ENCODE results near the gene MAP3K12. TPM values are rescaled to one million over a fixed set of nuclear protein-coding genes. Genes with fewer than 3 reads are reported as not detected.

MAP3K12 gene
- total and polyA plus RNA-seq, 2 of the 13 experiments (the other 11 are each of a cell fraction or from before 2014, with no cell fraction given) = 0.20 to 1.1 TPM

- TF ChIP-seq ZNF292 (CRISPR knock-in tag; IDR thresholded peaks at IDR 0.05; ENCODE audit: borderline replicate concordance, low read depth) (no peak), TOE1 (CRISPR knock-in tag; IDR thresholded peaks at IDR 0.05) (no peak), NAIF1 (CRISPR knock-in tag; IDR thresholded peaks at IDR 0.05; ENCODE audit: borderline replicate concordance) (no peak), ZKSCAN5 (CRISPR knock-in tag; IDR thresholded peaks at IDR 0.05) (no peak), NFE2L1 (CRISPR knock-in tag; IDR thresholded peaks at IDR 0.05; ENCODE audit: borderline replicate concordance) (no peak)
Measured at GRCh38 chr12:53523131-53523530, 23.9 kb upstream of the MAP3K12 start (continued).

GRCh38 chr12:53518381-53518780, 19.1 kb upstream of the MAP3K12 start:
- 96% methylated on average over 5 of the region's 5 CpGs for WGBS (ENCODE audit: low lambda C conversion rate)
- no peaks in the 10 kb centered on the region for H4K20me1 ChIP-seq (ENCODE audit: insufficient read depth, low read length)
- peaks cover 20 to 74% of the 10 kb centered on the region in 2 experiments for H3K36me3 ChIP-seq (replicated peaks in 1 of 2; ENCODE audit: control insufficient read depth in 1 of 2, insufficient read depth in 2 of 2, low read length in 2 of 2)
- BruUV-seq (replicated peaks) = no TSS peak
- no peak overlapping the region for H3K27ac ChIP-seq (ENCODE audit: extremely low read length, insufficient read depth, low read length)
- H3K9me3 ChIP-seq (ENCODE audit: low read length) = no peaks in the 10 kb centered on the region
- ChIA-PET CTCF (ENCODE audit: low intra/inter-chr PET ratio, low total read pairs) (no interaction called here), POLR2A (interaction anchor here (0.9 kb wide), 1 partner anchor 17 kb away, joined by 5 read pairs; the partner anchor contains the start of gene TARBP2)
- no peaks in the 10 kb centered on the region for H3K79me2 ChIP-seq (ENCODE audit: insufficient read depth, low read length)
- TF ChIP-seq ZNF710 (CRISPR knock-in tag; IDR thresholded peaks at IDR 0.05; ENCODE audit: borderline replicate concordance) (no peak), TMF1 (CRISPR knock-in tag; IDR thresholded peaks at IDR 0.05; ENCODE audit: low read depth) (no peak), ZNF792 (CRISPR knock-in tag; IDR thresholded peaks at IDR 0.05) (no peak), BCL6 (CRISPR knock-in tag; IDR thresholded peaks at IDR 0.05) (no peak)
- no peaks in the 10 kb centered on the region for H3K4me1 ChIP-seq (ENCODE audit: insufficient read depth, low read length)
- no peak overlapping the region for H3K4me3 ChIP-seq (replicated peaks in 1 of 3; ENCODE audit: insufficient read depth in 1 of 3, low read depth in 2 of 3, low read length in 3 of 3)
- ATAC-seq (no peak), FAIRE-seq (no peak), DNase-seq (ENCODE audit: low spot score) (no peak)
- intact Hi-C loops (cut with micrococcal nuclease; ENCODE audit: unreplicated experiment) (no loop called here), in situ Hi-C loops (cut with HindIII; ENCODE audit: extremely low pct_ligation_motif_present, low pct_unique_long_range_greater_than_20kb) (no loop called here)
- H3K9ac ChIP-seq (ENCODE audit: insufficient read depth, low read depth, low read length) = no peak overlapping the region
- no peak overlapping the region for H2AFZ ChIP-seq (ENCODE audit: low read length)
- H3K4me2 ChIP-seq (ENCODE audit: low read depth, low read length) = no peak overlapping the region
- H3K27me3 ChIP-seq (ENCODE audit: control insufficient read depth in 1 of 2, insufficient read depth in 2 of 2, low read length in 2 of 2) = no peaks in the 10 kb centered on the region

Measured in HepG2 (cell line).